Heart right ventricle (tissue), 16 donors: ENCODE results near the gene PLA2G2D. TPM values are rescaled to one million over a fixed set of nuclear protein-coding genes. Genes with fewer than 3 reads are reported as not detected.

Source experiments
- ATAC-seq, 8 donors: fragments of 200-7000 bp; cut with Tn5 transposase; one replicate each; pipeline ENCODE4 v1.9.1; 2020; ENCODE audit warnings: mild to moderate bottlenecking in 8 of 8, moderate library complexity in 8 of 8, moderate number of reproducible peaks in 1 of 8
- DNase-seq, 2 donors: peaks; one replicate each; pipeline ENCODE4 v3.0.0-alpha.2; 2020
- H3K27ac ChIP-seq, 10 donors: fragments of 200-600 bp; sonication (generic) in 2 of 10; one replicate each; pipeline versions ENCODE4 v1.5.0 to v1.8.0; 2020 to 2022; ENCODE audit warnings: mild to moderate bottlenecking in 3 of 10
- H3K27me3 ChIP-seq, 7 donors: fragments of 200-600 bp; one replicate each; pipeline ENCODE4 v1.8.0; 2021 to 2022; ENCODE audit warnings: mild to moderate bottlenecking in 2 of 7
- H3K36me3 ChIP-seq, 9 donors: fragments of 200-600 bp; sonication (generic) in 1 of 9; one replicate each; pipeline versions ENCODE4 v1.5.0 to v1.8.0; 2020 to 2022; ENCODE audit warnings: mild to moderate bottlenecking in 2 of 9
- H3K4me1 ChIP-seq, 9 donors: fragments of 200-600 bp; sonication (generic) in 1 of 9; one replicate each; pipeline versions ENCODE4 v1.5.0 to v1.8.0; 2020 to 2022; ENCODE audit warnings: mild to moderate bottlenecking in 4 of 9
- H3K4me3 ChIP-seq, 10 donors: fragments of 200-600 bp; sonication (generic) in 2 of 10; one replicate each; pipeline versions ENCODE4 v1.5.0 to v1.8.0; 2020 to 2022; ENCODE audit warnings: mild to moderate bottlenecking in 7 of 10, moderate library complexity in 2 of 10
- H3K9me3 ChIP-seq, 11 donors: fragments of 200-600 bp in 10 of 11; sonication (generic) in 2 of 11; one replicate each; pipeline versions ENCODE4 v1.5.0 to v1.8.0; 2013 to 2022; ENCODE audit warnings: mild to moderate bottlenecking in 2 of 11, control low read depth in 1 of 11, moderate library complexity in 1 of 11
- CTCF ChIP-seq, 9 donors: fragments of 200-600 bp; sonication (generic) in 2 of 9; IDR thresholded peaks; one replicate each; pipeline versions ENCODE4 v1.5.0 to v1.8.0; 2021 to 2022; ENCODE audit warnings: antibody characterized with exemption in 9 of 9, mild to moderate bottlenecking in 5 of 9, moderate library complexity in 1 of 9
- WGBS, 2 donors: extraction: QIAGEN DNeasy Blood & Tissue Kit; methylation state at CpG; one replicate each; pipeline ENCODE4 v1.1.7; 2013; ENCODE audit warnings: inconsistent platforms in 1 of 2; 5-methylcytosine and 5-hydroxymethylcytosine counted together
- intact Hi-C, 10 donors: fragments of 100-400 bp; cut with DNase I; formaldehyde crosslinking; loops; one replicate each; pipeline versions ENCODE4 v1.11.1 to v1.14.2; 2022
- polyA plus RNA-seq, 2 donors: library from polyadenylated mRNA; stranded (reverse); fragments of 200-250 nt; gene quantifications; one replicate each; pipeline ENCODE4 v1.2.3, GENCODE V29; 2013
- total RNA-seq, 10 donors: library from RNA; stranded (reverse); fragmentation: NEBNext Ultra II Directional in 3 of 10; extraction: Animal tissue kit (Norgen Biotek cat#: 25700) in 3 of 10; gene quantifications; one replicate each; pipeline versions ENCODE4 v1.2.1 to v1.2.4, GENCODE V29; 2021 to 2023
- donor health status: Arrhythmogenic right ventricular cardiomyopathy.
- donor health status: ischemic (EF 13 %, LVEDD 7.1; RV severe dilation, severe dysfunction).
- donor health status: healthy with polysubstance abuse.
- donor health status: DM: no; HTN: yes; CAD: no.
- donor health status: DM: no; HTN: no; CAD: no.
- donor health status: ischemic (EF 25% LVEDD 6.9; RV normal size, moderate dysfunction).
- donor health status: ischemic (EF 25% LVEDD 5.7; RV mildly dilated, moderate dysfunction).
- donor health status: healthy.
- donor health status: DM: yes; HTN: yes; CAD: no.
- donor health status: Ischemic cardiomyopathy.
- donor health status: ischemic (EF 35%, LVEDD 5.7; RV mildly dilated, moderate dysfunction).
- donor health status: nonischemic (EF 11% LVEDD 7.7; RV severe dilation, severe dysfunction).
- donor health status: DM: yes; HTN: yes; CAD: no.
- donor health status: PGD.
- donor health status: ischemic (EF 29% LVEDD 5.4; RV normal size, mild dysfunction).
- donor health status: nonischemic (EF 23%, LVEDD 6.1; RV moderate dilation, normal function).

Gene PLA2G2D
- total and polyA plus RNA-seq, 12 donors, result 1.1 TPM; not detected in 11

GRCh38 chr1:20165522-20165951, 46.2 kb upstream of the PLA2G2D start:
- intact Hi-C loops, result no loop called here
- no peak overlapping the region for H3K4me3 ChIP-seq
- peaks cover 0 to 13% (median 6%) of the 10 kb centered on the region in 9 donors for H3K4me1 ChIP-seq
- WGBS, 2 donors, result 90 to 92% methylated on average over 16 of the region's 16 CpGs
- DNase-seq, result no peak
- H3K27ac ChIP-seq, result peak overlapping the region in 2 of 10 donors; percentile 35 to 67
- peak in 5 of 9 donors; percentile 18 to 44 (median 28) for TF ChIP-seq CTCF (IDR thresholded peaks at IDR 0.05)
- peak in 1 of 8 donors; percentile 18 for ATAC-seq
- no peaks in the 10 kb centered on the region for H3K36me3 ChIP-seq
- H3K27me3 ChIP-seq, result peaks cover 0 to 25% (median 10%) of the 10 kb centered on the region in 7 donors
- H3K9me3 ChIP-seq, result peaks cover 0 to 26% (median 6%) of the 10 kb centered on the region in 11 donors

DNA sequence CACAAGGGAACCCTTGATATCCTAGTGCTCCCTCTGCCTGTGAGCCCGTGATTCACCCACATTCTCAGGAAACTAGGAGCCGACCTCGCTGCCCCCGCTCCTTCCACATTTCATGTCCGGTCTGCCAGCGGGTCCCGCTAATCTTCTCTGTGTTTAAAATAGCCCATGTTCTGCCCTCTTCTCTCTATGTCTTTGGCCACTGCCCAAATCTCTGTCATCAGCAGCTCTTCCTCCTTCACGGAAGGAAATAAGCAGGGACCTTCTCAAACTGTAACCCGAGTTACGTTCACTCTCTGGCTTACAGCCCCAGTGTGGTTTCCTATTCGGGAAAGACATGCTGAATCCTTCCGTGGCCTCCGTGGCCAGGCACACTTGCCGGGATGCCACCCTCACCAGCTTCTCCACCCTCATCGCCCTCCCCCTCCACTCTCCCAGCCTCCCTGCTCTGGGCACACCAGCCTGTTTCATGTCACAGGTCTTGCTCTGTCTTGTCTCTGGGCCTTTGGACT, 45.4 kb upstream of the PLA2G2D start:
- peak in 4 of 9 donors; percentile 27 to 36 (median 30) for TF ChIP-seq CTCF (IDR thresholded peaks at IDR 0.05)
- intact Hi-C loops, result no loop called here
- ATAC-seq (peak; percentile 43 to 78 (median 68)), DNase-seq (peak; percentile 43 to 45)
- no peaks in the 10 kb centered on the region for H3K36me3 ChIP-seq
- H3K27ac ChIP-seq, result peak overlapping the region in 4 of 10 donors; percentile 3 to 67 (median 32)
- H3K27me3 ChIP-seq, result peaks cover 0 to 21% (median 10%) of the 10 kb centered on the region in 7 donors
- H3K4me1 ChIP-seq, result peaks cover 0 to 13% (median 6%) of the 10 kb centered on the region in 9 donors
- peaks cover 0 to 33% (median 14%) of the 10 kb centered on the region in 11 donors for H3K9me3 ChIP-seq
- H3K4me3 ChIP-seq, result no peak overlapping the region
- 18 to 31% methylated on average over 15 of the region's 15 CpGs for WGBS, 2 donors

GRCh38 chr1:20160034-20160433, 40.7 kb upstream of the PLA2G2D start:
- Histone ChIP-seq H3K27me3 (no peaks in the 10 kb centered on the region), H3K36me3 (no peaks in the 10 kb centered on the region), H3K4me3 (no peak overlapping the region), H3K4me1 (peaks cover 0 to 11% (median 5%) of the 10 kb centered on the region in 9 donors), H3K27ac (no peak overlapping the region), H3K9me3 (peaks cover 0 to 54% (median 18%) of the 10 kb centered on the region in 11 donors)
- DNase-seq, result no peak
- intact Hi-C loops, result no loop called here
- WGBS, 2 donors, result 86 to 87% methylated on average over 1 of the region's 1 CpG
- no peak for ATAC-seq
- no peak for TF ChIP-seq CTCF (IDR thresholded peaks at IDR 0.05)

DNA sequence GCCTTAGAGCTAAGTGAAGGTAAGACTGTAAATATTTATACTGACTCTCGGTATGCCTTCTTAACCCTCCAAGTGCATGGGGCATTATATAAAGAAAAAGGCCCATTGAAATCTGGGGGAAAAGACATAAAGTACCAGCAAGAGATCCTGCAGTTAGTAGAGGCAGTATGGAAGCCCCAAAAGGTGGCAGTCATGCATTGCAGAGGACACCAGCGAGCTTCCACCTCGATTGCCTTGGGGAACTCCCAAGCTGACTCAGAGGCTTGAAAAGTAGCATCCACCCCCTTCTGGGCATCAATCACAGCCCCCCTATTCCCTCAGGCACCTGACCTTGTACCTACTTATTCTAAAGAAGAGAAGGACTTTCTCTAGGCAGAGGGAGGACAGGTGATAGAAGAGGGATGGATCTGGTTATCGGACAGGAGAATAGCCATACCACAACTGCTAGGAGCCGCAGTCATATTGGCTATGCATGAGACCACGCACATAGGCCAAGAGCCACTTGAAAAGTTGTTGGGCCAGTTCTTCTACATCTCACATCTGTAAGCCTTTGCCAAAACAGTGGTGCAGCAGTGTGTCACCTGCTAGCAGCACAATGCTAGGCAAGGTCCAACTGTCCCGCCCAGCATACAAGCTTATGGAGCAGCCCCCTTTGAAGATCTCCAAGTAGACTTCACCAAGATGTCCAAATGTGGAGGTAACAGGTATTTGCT, 39.2 kb upstream of the PLA2G2D start:
- Histone ChIP-seq H3K4me1 (peaks cover 0 to 11% (median 0%) of the 10 kb centered on the region in 9 donors), H3K27ac (no peak overlapping the region), H3K36me3 (no peaks in the 10 kb centered on the region), H3K9me3 (peaks cover 0 to 54% (median 18%) of the 10 kb centered on the region in 11 donors), H3K4me3 (no peak overlapping the region), H3K27me3 (no peaks in the 10 kb centered on the region)
- TF ChIP-seq CTCF (IDR thresholded peaks at IDR 0.05), result no peak
- intact Hi-C loops, result loop anchor here in 1 of 10 donors (5.0 kb wide), 1 partner anchor 334 kb away; no protein-coding TSS in a partner anchor
- DNase-seq (no peak), ATAC-seq (no peak)
- WGBS, 2 donors, result 84 to 91% methylated on average over 7 of the region's 7 CpGs
